Liver (tissue), 3 donors: ENCODE data around the gene PCYT2.

Source experiments
- EGR1 ChIP-seq, 2 donors: IDR thresholded peaks; 2 replicates each; pipeline ENCODE4 v1.6.1; 2016 to 2018; ENCODE audit warnings: antibody characterized with exemption in 2 of 2, low read depth in 2 of 2
- FOXA1 ChIP-seq: IDR thresholded peaks from 2 replicates; pipeline ENCODE4 v1.6.1; 2016; ENCODE audit warnings: antibody characterized with exemption
- GABPA ChIP-seq, 2 donors: IDR thresholded peaks in 1 of 2; conservative IDR thresholded peaks in 1 of 2; 2 replicates each; pipeline ENCODE4 v1.6.1; 2016; ENCODE audit warnings: antibody characterized with exemption in 2 of 2, mild to moderate bottlenecking in 1 of 2, moderate library complexity in 1 of 2
- HNF4G ChIP-seq: IDR thresholded peaks from 2 replicates; pipeline ENCODE4 v1.6.1; 2016; ENCODE audit warnings: antibody characterized with exemption
- JUND ChIP-seq, 2 donors: IDR thresholded peaks; 2 replicates each; pipeline ENCODE4 v1.6.1; 2016; ENCODE audit warnings: antibody characterized with exemption in 2 of 2
- MAX ChIP-seq: IDR thresholded peaks from 2 replicates; pipeline ENCODE4 v1.6.1; 2016; ENCODE audit warnings: antibody characterized with exemption
- REST ChIP-seq: IDR thresholded peaks from 2 replicates; pipeline ENCODE4 v1.6.1; 2016; ENCODE audit warnings: antibody characterized with exemption, mild to moderate bottlenecking
- SP1 ChIP-seq: IDR thresholded peaks from 2 replicates; pipeline ENCODE4 v1.6.1; 2018; ENCODE audit warnings: antibody characterized with exemption, mild to moderate bottlenecking
- TAF1 ChIP-seq: conservative IDR thresholded peaks from 2 replicates; pipeline ENCODE4 v1.6.1; 2016; ENCODE audit warnings: antibody characterized with exemption, mild to moderate bottlenecking
- YY1 ChIP-seq: IDR thresholded peaks from 2 replicates; pipeline ENCODE4 v1.6.1; 2016; ENCODE audit warnings: antibody characterized with exemption, mild to moderate bottlenecking
- TF ChIP-seq, protein P1 (sequence below): fragments of 150-350 bp; IDR thresholded peaks from 2 replicates; pipeline ENCODE4 v1.5.1; 2017; ENCODE audit warnings: improper control_type of control experiment, low read depth, low read length; ENCODE audit not compliant: missing input control
- TF ChIP-seq, protein P2 (sequence below): IDR thresholded peaks from 2 replicates; pipeline ENCODE4 v1.6.1; 2016; ENCODE audit warnings: antibody characterized with exemption
- donor health status: healthy.
- donor health status: healthy.

- TF ChIP-seq, protein P1, sequence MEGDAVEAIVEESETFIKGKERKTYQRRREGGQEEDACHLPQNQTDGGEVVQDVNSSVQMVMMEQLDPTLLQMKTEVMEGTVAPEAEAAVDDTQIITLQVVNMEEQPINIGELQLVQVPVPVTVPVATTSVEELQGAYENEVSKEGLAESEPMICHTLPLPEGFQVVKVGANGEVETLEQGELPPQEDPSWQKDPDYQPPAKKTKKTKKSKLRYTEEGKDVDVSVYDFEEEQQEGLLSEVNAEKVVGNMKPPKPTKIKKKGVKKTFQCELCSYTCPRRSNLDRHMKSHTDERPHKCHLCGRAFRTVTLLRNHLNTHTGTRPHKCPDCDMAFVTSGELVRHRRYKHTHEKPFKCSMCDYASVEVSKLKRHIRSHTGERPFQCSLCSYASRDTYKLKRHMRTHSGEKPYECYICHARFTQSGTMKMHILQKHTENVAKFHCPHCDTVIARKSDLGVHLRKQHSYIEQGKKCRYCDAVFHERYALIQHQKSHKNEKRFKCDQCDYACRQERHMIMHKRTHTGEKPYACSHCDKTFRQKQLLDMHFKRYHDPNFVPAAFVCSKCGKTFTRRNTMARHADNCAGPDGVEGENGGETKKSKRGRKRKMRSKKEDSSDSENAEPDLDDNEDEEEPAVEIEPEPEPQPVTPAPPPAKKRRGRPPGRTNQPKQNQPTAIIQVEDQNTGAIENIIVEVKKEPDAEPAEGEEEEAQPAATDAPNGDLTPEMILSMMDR: no peak
- TF ChIP-seq SP1 (no peak), YY1 (no peak), MAX (no peak), JUND (IDR thresholded peaks at IDR 0.05) (no peak), FOXA1 (no peak), GABPA (IDR thresholded peaks at IDR 0.05 in 1 of 2, conservative IDR thresholded peaks at IDR 0.05 in 1 of 2) (no peak), TAF1 (no peak), REST (no peak), EGR1 (IDR thresholded peaks at IDR 0.05; ENCODE audit: low read depth in 2 of 2) (no peak), HNF4G (no peak)
- TF ChIP-seq, protein P2, sequence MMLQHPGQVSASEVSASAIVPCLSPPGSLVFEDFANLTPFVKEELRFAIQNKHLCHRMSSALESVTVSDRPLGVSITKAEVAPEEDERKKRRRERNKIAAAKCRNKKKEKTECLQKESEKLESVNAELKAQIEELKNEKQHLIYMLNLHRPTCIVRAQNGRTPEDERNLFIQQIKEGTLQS: no peak
These were observed 26.2 kb downstream of the PCYT2 start for GRCh38 chr17:81884968-81885367.
